Subcutaneous abdominal adipose tissue (tissue), 5 donors: ENCODE measurements around the gene MYADML2.

Experiments used
- H3K27ac ChIP-seq: one replicate; pipeline ENCODE4 v1.7.0; 2013; ENCODE audit warnings: low read depth, mild to moderate bottlenecking, inconsistent platforms, low read length, moderate library complexity
- H3K27me3 ChIP-seq, 5 donors: one replicate each; pipeline ENCODE4 v1.7.0; 2013; ENCODE audit warnings: low read length in 5 of 5, inconsistent platforms in 1 of 5; ENCODE audit not compliant: control insufficient read depth in 5 of 5, insufficient read depth in 4 of 5
- H3K36me3 ChIP-seq, 5 donors: one replicate each; pipeline ENCODE4 v1.7.0; 2013; ENCODE audit warnings: low read length in 5 of 5; ENCODE audit not compliant: control insufficient read depth in 5 of 5, insufficient read depth in 5 of 5
- H3K4me1 ChIP-seq, 5 donors: one replicate each; pipeline ENCODE4 v1.7.0; 2013; ENCODE audit warnings: low read length in 5 of 5, mild to moderate bottlenecking in 3 of 5, moderate library complexity in 1 of 5; ENCODE audit not compliant: control insufficient read depth in 5 of 5, insufficient read depth in 5 of 5
- H3K4me3 ChIP-seq, 5 donors: one replicate each; pipeline ENCODE4 v1.7.0; 2013; ENCODE audit warnings: low read length in 5 of 5, low read depth in 1 of 5
- H3K9ac ChIP-seq, 5 donors: one replicate each; pipeline ENCODE4 v1.7.0; 2013; ENCODE audit warnings: low read length in 5 of 5, mild to moderate bottlenecking in 4 of 5, moderate library complexity in 3 of 5
- H3K9me3 ChIP-seq, 5 donors: one replicate each; pipeline ENCODE4 v1.7.0; 2013; ENCODE audit warnings: low read length in 5 of 5; ENCODE audit not compliant: control insufficient read depth in 5 of 5
- donor health status: healthy.
- donor health status: healthy.
- donor health status: healthy.
- donor health status: healthy.
- donor health status: healthy.

The MYADML2 gene

GRCh38 chr17:81909966-81910839 is 36.8 kb downstream of the MYADML2 start:
- peaks cover 2 to 22% (median 14%) of the 10 kb centered on the region in 5 donors for H3K4me1 ChIP-seq
- peaks cover 0 to 70% (median 49%) of the 10 kb centered on the region in 5 donors for H3K36me3 ChIP-seq
- peak overlapping the region; percentile 26 to 81 (median 67) for H3K9ac ChIP-seq
- peak overlapping the region; percentile 61 to 83 (median 76) for H3K4me3 ChIP-seq
- H3K27ac ChIP-seq, result no peak overlapping the region
- no peaks in the 10 kb centered on the region for H3K27me3 ChIP-seq
- no peaks in the 10 kb centered on the region for H3K9me3 ChIP-seq

DNA sequence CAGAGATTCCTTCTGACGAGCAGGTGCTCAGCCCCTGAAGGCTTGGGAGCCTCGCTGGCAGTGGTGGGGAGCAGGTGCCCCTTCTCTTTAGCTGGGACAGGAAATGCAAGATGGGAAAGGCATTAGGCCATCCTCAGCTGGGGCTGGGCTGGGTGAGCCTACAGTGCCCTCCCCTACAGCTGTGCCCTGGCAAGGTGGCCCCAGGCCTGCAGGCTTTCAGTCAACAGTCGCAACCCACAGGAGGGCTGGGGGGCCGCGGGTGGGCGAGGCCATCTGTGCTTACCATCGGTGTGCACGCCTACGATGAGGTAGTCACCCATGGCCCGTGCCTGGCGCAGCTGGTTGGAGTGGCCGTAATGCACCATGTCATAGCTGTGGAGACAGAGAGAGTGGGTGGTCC is 37.8 kb downstream of the MYADML2 start:
- no peak overlapping the region for H3K9ac ChIP-seq
- H3K9me3 ChIP-seq, result no peaks in the 10 kb centered on the region
- peaks cover 0 to 70% (median 48%) of the 10 kb centered on the region in 5 donors for H3K36me3 ChIP-seq
- H3K4me1 ChIP-seq, result peaks cover 2 to 22% (median 14%) of the 10 kb centered on the region in 5 donors
- no peaks in the 10 kb centered on the region for H3K27me3 ChIP-seq
- H3K27ac ChIP-seq, result no peak overlapping the region
- H3K4me3 ChIP-seq, result no peak overlapping the region

- Histone ChIP-seq H3K36me3 (peaks cover 0 to 69% (median 46%) of the 10 kb centered on the region in 5 donors), H3K4me1 (peaks cover 2 to 22% (median 14%) of the 10 kb centered on the region in 5 donors), H3K27me3 (no peaks in the 10 kb centered on the region), H3K4me3 (no peak overlapping the region), H3K9ac (no peak overlapping the region), H3K9me3 (no peaks in the 10 kb centered on the region), H3K27ac (no peak overlapping the region)
Observed at GRCh38 chr17:81908793-81909192, 38.2 kb downstream of the MYADML2 start.

- no peak overlapping the region for H3K9ac ChIP-seq
- H3K4me1 ChIP-seq, result peaks cover 2 to 33% (median 18%) of the 10 kb centered on the region in 5 donors
- H3K36me3 ChIP-seq, result peaks cover 0 to 55% (median 32%) of the 10 kb centered on the region in 5 donors
- H3K9me3 ChIP-seq, result no peaks in the 10 kb centered on the region
- H3K27me3 ChIP-seq, result no peaks in the 10 kb centered on the region
- H3K4me3 ChIP-seq, result no peak overlapping the region
- H3K27ac ChIP-seq, result no peak overlapping the region
Observed at GRCh38 chr17:81907219-81908145, 39.6 kb downstream of the MYADML2 start.

GRCh38 chr17:81906476-81907218 is 40.4 kb downstream of the MYADML2 start:
- no peak overlapping the region for H3K9ac ChIP-seq
- no peak overlapping the region for H3K27ac ChIP-seq
- H3K4me3 ChIP-seq, result no peak overlapping the region
- no peaks in the 10 kb centered on the region for H3K9me3 ChIP-seq
- H3K36me3 ChIP-seq, result peaks cover 0 to 50% (median 29%) of the 10 kb centered on the region in 5 donors
- H3K27me3 ChIP-seq, result no peaks in the 10 kb centered on the region
- peaks cover 2 to 35% (median 21%) of the 10 kb centered on the region in 5 donors for H3K4me1 ChIP-seq

GRCh38 chr17:81905993-81906392 is 41.0 kb downstream of the MYADML2 start:
- H3K9me3 ChIP-seq, result no peaks in the 10 kb centered on the region
- peaks cover 0 to 50% (median 29%) of the 10 kb centered on the region in 5 donors for H3K36me3 ChIP-seq
- H3K27me3 ChIP-seq, result peaks cover 0 to 3% (median 0%) of the 10 kb centered on the region in 5 donors
- H3K9ac ChIP-seq, result no peak overlapping the region
- H3K4me1 ChIP-seq, result peaks cover 2 to 36% (median 24%) of the 10 kb centered on the region in 5 donors
- H3K27ac ChIP-seq, result no peak overlapping the region
- H3K4me3 ChIP-seq, result no peak overlapping the region

GRCh38 chr17:81905424-81905875 is 41.6 kb downstream of the MYADML2 start:
- Histone ChIP-seq H3K4me1 (peaks cover 2 to 32% (median 20%) of the 10 kb centered on the region in 5 donors), H3K9ac (no peak overlapping the region), H3K36me3 (peaks cover 0 to 54% (median 30%) of the 10 kb centered on the region in 5 donors), H3K27me3 (peaks cover 0 to 3% (median 0%) of the 10 kb centered on the region in 5 donors), H3K9me3 (no peaks in the 10 kb centered on the region), H3K27ac (no peak overlapping the region), H3K4me3 (no peak overlapping the region)

- Histone ChIP-seq H3K9ac (no peak overlapping the region), H3K4me3 (no peak overlapping the region), H3K4me1 (peaks cover 0 to 26% (median 13%) of the 10 kb centered on the region in 5 donors), H3K9me3 (no peaks in the 10 kb centered on the region), H3K27ac (no peak overlapping the region), H3K27me3 (peaks cover 0 to 3% (median 0%) of the 10 kb centered on the region in 5 donors), H3K36me3 (peaks cover 0 to 60% (median 36%) of the 10 kb centered on the region in 5 donors)
Observed at GRCh38 chr17:81904600-81905423, 42.2 kb downstream of the MYADML2 start.
